GM10847 (cell line): ENCODE measurements around the gene DDX60.

Experiments used
- POLR2A ChIP-seq: IDR thresholded peaks from 2 replicates; pipeline ENCODE4 v1.6.1; 2011; ENCODE audit not compliant: insufficient read length; ENCODE audit errors: extremely low read depth

Gene DDX60

GRCh38 chr4:168248176-168248710 is 70.3 kb downstream of the DDX60 start:
- no peak for TF ChIP-seq POLR2A

- no peak for TF ChIP-seq POLR2A
These were observed 70.9 kb downstream of the DDX60 start for GRCh38 chr4:168247603-168248002.

GRCh38 chr4:168241953-168242352 is 76.6 kb downstream of the DDX60 start:
- TF ChIP-seq POLR2A = no peak

- TF ChIP-seq POLR2A = no peak
These were observed 77.7 kb downstream of the DDX60 start for GRCh38 chr4:168240821-168241220.

- TF ChIP-seq POLR2A = no peak
These were observed 97.3 kb downstream of the DDX60 start for GRCh38 chr4:168221301-168221700.

- no peak for TF ChIP-seq POLR2A
These were observed 97.7 kb downstream of the DDX60 start for GRCh38 chr4:168220893-168221292.

- no peak for TF ChIP-seq POLR2A
These were observed 99.9 kb downstream of the DDX60 start for GRCh38 chr4:168218645-168219044.

GRCh38 chr4:168212656-168213055 is 105.9 kb downstream of the DDX60 start:
- no peak for TF ChIP-seq POLR2A

- TF ChIP-seq POLR2A = no peak
These were observed 109.5 kb downstream of the DDX60 start for GRCh38 chr4:168208957-168209614.

GRCh38 chr4:168203233-168203911 is 115.2 kb downstream of the DDX60 start:
- TF ChIP-seq POLR2A = no peak

GRCh38 chr4:168200685-168201084 is 117.9 kb downstream of the DDX60 start:
- TF ChIP-seq POLR2A = no peak

GRCh38 chr4:168199260-168199957 is 119.1 kb downstream of the DDX60 start:
- no peak for TF ChIP-seq POLR2A

- TF ChIP-seq POLR2A = no peak
These were observed 120.6 kb downstream of the DDX60 start for GRCh38 chr4:168197926-168198325.

- no peak for TF ChIP-seq POLR2A
These were observed 129.8 kb downstream of the DDX60 start for GRCh38 chr4:168188754-168189153.

GRCh38 chr4:168183717-168184571 is 134.6 kb downstream of the DDX60 start:
- TF ChIP-seq POLR2A = no peak
